GM19035 (cell line): Measurements from ENCODE around the gene APOBEC3B.
"Not testable (repeated sequence)": the region's sequence is repeated elsewhere in the genome, so short reads cannot be mapped to it uniquely, and the experiment has no call there.

Source experiments
- ATAC-seq: cut with Tn5 transposase; IDR thresholded peaks from one replicate; pipeline ENCODE4 v1.9.1; 2021; ENCODE audit not compliant: unreplicated experiment

APOBEC3B gene

GRCh38 chr22:38981992-38982927, at the start of gene APOBEC3B:
APOBEC3B (plus strand) TSS chr22:38982347; CDS start chr22:38982454, 107 bp downstream.
- ATAC-seq, result peak; percentile 51

- no peak for ATAC-seq
Observed at GRCh38 chr22:38935023-38935422, 47.1 kb upstream of the APOBEC3B start.

GRCh38 chr22:38935616-38936015, 46.5 kb upstream of the APOBEC3B start:
- no peak for ATAC-seq

- ATAC-seq, result no peak
Observed at GRCh38 chr22:38936562-38936961, 45.6 kb upstream of the APOBEC3B start.

- ATAC-seq, result no peak
Observed at GRCh38 chr22:38937036-38937435, 45.1 kb upstream of the APOBEC3B start.

- no peak for ATAC-seq
Observed at GRCh38 chr22:38937541-38937940, 44.6 kb upstream of the APOBEC3B start.

- no peak for ATAC-seq
Observed at GRCh38 chr22:38938221-38938620, 43.9 kb upstream of the APOBEC3B start.

- ATAC-seq, result no peak
Observed at GRCh38 chr22:38938925-38939324, 43.2 kb upstream of the APOBEC3B start.

- ATAC-seq, result no peak
Observed at GRCh38 chr22:38940811-38941384, 41.2 kb upstream of the APOBEC3B start.

GRCh38 chr22:38941488-38941987, 40.6 kb upstream of the APOBEC3B start:
- peak; percentile 70 for ATAC-seq

- ATAC-seq, result no peak
Observed at GRCh38 chr22:38942702-38943101, 39.4 kb upstream of the APOBEC3B start.

GRCh38 chr22:38943201-38943600, 38.9 kb upstream of the APOBEC3B start:
- no peak for ATAC-seq

- ATAC-seq, result no peak
Observed at GRCh38 chr22:38943882-38944281, 38.3 kb upstream of the APOBEC3B start.

GRCh38 chr22:38944653-38945052, 37.5 kb upstream of the APOBEC3B start:
- no peak for ATAC-seq

- not testable (repeated sequence) for ATAC-seq
Observed at GRCh38 chr22:38945706-38946338, 36.3 kb upstream of the APOBEC3B start.

GRCh38 chr22:38946771-38947170, 35.4 kb upstream of the APOBEC3B start:
- no peak for ATAC-seq

- no peak for ATAC-seq
Observed at GRCh38 chr22:38947321-38948140, 34.6 kb upstream of the APOBEC3B start.

GRCh38 chr22:38948181-38948940, 33.8 kb upstream of the APOBEC3B start:
- ATAC-seq, result no peak

GRCh38 chr22:38949889-38950405, 32.2 kb upstream of the APOBEC3B start:
- no peak for ATAC-seq
